Muscle of back (tissue), 11 donors: ENCODE data around the gene AGR3. TPM values are rescaled to one million over a fixed set of nuclear protein-coding genes. Genes with fewer than 3 reads are reported as not detected.
"Not testable (repeated sequence)": the region's sequence is repeated elsewhere in the genome, so short reads cannot be mapped to it uniquely, and the experiment has no call there.

Experiments used
- DNase-seq, 3 donors: peaks; one replicate each; pipeline versions ENCODE4 v3.0.0 to v3.0.0-alpha.2; 2013
- polyA plus RNA-seq, 10 donors: library from polyadenylated mRNA; unstranded; fragments of 120-200 nt; gene quantifications; one replicate each; pipeline ENCODE4 v1.2.1, GENCODE V29; 2013; ENCODE audit not compliant: insufficient read length in 10 of 10

AGR3 gene
- polyA plus RNA-seq, 10 donors: 0.27 TPM; not detected in 9

DNA sequence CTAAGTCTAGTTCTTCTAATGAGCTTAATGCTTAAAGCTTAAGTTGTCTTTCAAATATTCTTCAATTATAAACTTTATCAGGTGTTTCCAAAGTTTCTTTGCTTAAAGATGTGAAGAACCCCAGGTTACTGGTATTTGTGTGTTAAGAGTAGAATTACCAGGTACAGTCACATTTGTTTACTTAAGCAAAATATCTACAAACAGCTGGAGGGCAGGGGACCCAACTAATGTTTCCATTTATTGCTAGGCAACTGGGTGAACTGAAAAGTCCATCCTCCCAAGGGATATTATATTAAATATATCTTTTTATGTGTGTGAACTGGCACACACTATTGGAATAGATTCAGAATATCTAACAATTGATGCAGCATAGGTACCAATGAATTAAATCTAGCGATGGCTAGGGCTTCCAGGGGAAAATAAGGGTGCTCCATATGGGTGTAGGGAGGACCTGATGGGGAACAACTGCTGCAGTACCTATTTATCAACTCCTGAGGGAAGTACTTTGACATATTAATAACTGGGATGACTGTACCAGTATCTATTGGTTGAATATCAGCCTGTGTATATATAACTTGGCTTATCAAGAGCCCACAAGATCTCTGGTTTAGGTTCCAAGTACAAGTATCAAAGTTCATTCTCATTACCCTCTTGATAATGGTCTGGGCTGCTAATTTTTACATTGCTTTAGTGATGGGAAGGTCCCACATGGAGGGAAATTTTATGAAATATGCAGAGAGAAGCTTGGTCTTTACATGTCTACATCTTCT is 10.3 kb upstream of the AGR3 start:
- DNase-seq: no peak

DNA sequence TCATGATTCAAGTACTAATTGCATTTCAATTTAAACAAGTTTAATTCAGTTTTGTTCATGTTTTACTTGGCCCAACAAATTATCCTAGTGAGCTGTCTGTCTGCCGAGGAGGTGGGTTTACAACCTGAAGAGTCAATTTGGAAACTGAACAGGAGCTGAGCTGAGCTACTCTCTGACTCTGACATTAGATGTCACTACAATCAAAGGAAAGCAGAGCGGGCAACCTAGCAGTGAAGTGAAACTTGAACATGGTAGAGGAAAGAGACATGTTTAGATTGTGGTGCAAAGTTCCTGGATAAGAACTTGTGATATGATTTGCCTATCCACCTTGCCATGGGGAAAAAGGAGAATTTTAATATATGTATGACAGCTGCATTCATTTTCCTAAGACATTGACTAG is 9.6 kb upstream of the AGR3 start:
- peak; percentile 32 to 67 (median 53) for DNase-seq

DNA sequence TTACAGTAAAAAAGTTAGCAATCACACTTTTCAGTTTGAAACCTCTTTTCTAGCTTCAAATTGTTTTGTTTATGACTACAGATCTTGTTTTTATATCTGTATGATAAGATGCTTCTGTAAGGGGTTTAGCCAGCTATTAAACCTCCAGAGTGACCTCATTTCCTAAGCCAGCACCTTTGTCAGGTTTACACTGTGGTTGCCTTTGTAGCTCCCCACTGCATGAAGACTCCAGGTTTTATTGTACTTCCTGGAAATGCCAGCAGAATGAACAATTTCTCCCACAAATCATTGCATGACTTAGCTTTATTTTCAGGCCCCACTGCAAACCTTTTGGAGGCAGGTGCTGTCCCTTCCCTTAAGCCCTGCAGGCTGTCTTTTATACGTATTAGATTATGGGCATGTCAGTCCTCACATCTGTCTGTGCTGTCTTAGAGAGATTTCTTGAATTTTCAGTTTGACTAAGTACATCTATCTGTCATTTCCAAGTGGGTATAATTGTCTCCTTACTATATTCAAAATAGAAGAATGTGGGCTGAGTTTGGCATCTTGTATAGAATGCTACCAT is 8.2 kb upstream of the AGR3 start:
- DNase-seq: no peak

DNA sequence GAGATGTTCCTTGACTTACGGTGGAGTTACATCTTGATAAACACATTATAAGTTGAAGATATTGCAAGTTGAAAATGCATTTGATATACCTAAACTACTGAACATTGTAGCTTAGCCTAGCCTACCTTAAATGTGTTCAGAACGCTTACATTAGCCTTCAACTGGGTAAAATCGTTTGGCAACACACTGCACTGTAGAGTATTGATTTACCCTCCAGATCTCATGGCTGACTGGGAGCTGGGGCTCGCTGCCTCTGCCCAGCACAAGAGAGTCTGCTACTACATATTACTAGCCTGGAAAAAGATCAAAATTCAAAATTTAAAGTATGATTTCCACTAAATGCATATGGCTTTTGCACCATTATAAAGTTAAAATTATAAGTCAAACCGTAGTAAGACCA is 7.5 kb upstream of the AGR3 start:
- DNase-seq: no peak

DNA sequence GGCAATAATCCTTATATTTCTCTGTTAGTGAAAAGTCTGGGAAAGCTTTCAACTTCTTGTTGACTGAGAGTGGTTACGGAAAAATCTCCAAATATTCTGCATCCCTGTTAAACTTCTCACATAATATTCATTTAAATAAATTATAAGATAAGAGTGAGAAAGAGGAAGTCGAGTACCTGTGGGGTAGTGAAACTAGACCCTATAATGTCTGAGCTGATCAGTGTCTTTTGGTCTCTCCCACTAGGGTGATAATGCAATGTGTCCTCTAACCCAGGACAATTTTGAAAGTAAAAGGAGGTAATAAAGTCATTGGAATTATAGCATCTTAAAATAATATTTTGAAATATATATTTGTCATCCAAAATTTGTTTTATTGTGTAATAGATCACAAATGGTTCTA is 2.1 kb upstream of the AGR3 start:
- no peak for DNase-seq

DNA sequence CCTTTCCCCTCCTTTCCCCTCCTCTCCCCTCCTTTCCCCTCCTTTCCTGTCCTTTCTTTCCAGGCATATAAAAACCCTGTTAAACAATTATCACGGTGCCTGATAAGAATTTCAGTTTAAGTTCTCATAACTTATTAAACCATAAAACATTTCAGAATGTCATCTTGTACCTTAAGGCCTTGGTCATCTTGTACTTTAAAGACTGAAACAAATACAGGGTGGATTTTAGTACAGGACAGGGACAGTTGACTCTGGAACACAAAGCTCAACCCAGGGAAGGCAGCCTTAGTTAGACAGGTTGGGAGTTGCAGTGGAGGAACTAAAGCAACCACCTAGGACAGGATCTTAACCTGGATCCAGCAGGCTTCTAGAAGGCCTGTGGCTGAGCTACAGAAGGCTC is 1.2 kb downstream of the AGR3 start:
- DNase-seq: no peak

DNA sequence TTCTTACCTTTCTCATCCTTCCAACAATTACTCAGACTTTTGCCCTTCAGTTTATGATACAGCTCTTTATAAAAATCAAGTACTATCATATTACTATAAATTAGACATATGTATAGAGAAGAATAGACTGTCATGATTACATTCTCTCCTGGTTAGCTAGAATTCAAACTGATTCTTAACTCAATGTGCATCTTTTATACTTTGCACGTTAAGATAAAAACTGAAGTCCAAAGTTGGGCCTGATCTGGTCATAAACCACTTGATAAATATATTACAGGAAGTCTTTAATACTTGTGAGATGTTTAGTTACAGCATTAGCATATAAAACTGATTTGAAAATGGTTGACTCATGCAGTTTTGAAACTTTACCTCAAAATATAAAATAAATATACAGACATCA is 2.6 kb downstream of the AGR3 start:
- DNase-seq: no peak

DNA sequence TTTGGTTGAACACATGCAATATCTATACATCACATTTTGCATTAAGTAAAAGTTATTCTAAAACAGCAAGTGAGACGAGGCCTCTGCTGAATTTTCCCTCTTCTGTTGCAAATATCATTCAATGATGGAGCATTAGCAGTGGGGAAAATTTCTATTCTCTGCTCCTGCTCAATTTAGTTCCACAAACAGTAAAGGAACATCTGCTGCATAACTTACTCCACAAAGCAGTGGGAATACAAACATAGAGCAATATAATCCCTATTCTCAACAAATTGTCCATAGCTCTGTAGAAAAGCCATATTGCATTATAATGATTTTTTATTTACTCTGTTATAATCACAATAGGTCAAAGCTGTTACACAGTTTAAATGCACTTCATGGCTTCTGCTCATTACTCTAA is 5.9 kb downstream of the AGR3 start:
- DNase-seq: peak in 1 of 3 donors; percentile 11

DNA sequence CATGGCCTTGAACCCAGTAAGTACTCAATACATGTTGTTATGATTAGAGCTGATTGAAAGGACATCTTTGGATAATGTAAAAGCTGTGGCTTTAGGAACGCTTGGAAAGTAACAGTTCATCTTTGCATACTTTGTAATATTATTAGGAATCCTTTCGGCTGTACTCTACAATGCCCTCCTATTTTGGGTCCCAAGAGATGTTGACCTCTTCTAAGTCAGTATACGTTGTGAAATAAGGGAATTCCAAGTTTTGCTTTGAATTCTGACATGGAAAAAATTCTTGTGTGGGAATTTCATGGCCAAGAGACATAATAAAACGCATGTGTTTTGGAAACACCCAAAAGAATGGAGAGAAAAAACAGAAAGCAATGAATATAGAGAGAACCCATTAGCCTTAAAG is 7.7 kb downstream of the AGR3 start:
- peak in 2 of 3 donors; percentile 26 for DNase-seq

DNA sequence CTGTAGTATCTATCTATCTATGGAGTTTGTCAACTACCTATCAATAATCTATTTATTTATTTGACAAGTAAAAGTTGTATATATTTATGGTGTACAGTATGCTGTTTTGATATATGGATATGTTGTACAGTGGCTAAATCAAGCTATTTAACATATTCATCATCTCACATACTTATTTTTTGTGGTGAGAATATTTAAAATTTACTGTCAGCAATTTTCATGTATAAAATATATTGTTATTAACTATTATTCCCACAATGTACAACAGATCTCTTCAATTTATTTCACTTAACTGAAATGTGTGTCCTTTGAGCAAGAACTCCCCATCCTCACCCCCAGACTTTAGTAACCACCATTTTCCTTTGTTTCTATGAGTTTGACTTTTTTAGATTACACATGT is 14.5 kb downstream of the AGR3 start:
- DNase-seq: no peak

DNA sequence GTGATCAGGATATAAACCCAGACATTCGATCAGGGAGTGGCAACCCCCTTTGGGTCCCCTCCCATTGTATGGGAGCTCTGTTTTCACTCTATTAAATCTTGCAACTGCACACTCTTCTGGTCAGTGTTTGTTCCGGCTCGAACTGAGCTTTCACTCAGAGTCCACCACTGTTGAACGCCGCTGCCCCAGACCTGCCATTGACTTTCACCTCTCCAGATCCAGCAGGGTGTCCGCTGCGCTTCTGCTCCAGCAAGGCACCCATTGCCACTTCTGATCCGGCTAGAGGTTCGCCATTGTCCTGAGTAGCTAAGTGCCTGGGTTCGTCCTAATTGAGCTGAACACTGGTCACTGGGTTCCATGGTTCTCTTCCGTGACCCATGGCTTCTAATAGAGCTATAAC is 28.6 kb downstream of the AGR3 start:
- DNase-seq: not testable (repeated sequence)

DNA sequence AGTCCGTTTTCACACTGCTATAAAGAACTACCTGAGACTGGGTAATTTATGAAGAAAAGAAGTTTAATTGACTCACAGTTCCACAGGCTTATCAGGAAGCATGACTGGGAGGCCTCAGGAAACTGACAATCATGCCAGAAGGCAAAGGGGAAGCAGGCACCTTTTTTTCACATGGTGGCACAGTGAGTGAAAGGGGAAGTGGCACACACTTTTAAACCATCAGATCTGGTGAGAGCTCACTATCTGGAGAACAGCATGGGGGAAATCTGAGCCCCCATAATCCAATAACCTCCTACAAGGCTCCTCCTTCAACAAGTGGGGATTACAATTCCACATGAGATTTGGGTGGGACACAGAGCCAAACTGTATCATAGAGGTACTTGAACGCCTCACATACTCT is 30.0 kb downstream of the AGR3 start:
- no peak for DNase-seq

DNA sequence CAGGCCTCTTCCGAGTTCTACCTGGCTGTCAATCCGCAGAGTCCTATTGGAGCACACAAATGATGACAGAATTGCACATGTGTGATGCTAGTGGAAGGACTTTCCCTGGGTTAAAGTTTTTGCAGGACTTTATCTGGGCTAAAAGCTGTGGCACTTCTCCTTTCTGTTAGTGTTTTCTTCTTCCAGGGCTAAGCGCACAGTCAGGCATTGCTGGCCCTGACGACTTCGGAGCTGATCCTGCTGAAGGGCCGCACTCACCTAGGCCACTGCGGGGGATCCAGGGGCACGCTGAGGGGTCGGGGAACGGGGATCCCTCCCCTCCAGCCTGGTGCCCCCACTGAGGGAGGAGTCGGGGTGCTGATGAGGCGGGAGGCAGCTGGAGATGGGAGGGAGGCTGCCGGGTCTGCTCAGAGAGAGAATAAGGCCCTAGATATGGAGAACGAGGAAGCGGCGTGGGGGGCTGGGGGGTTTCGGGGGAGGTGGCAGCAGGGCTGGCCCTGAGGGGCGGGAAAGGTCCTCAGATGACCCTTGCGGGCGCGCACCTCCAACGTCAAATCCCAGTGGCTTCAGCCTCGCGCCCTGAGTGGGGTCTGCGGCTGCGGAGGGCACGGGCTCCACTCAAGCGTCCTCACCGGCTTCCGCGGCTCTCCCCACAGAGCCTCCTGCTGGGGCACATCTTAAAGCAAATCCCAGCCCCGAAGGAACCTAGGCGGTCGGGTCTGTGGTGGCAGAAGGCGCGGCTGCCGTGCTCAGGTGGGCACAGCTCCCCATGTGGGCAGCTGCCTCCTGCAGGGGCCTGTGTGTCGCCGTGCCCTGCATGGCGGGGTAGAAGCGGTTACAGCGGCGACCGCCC is 30.9 kb downstream of the AGR3 start:
- DNase-seq: no peak

DNA sequence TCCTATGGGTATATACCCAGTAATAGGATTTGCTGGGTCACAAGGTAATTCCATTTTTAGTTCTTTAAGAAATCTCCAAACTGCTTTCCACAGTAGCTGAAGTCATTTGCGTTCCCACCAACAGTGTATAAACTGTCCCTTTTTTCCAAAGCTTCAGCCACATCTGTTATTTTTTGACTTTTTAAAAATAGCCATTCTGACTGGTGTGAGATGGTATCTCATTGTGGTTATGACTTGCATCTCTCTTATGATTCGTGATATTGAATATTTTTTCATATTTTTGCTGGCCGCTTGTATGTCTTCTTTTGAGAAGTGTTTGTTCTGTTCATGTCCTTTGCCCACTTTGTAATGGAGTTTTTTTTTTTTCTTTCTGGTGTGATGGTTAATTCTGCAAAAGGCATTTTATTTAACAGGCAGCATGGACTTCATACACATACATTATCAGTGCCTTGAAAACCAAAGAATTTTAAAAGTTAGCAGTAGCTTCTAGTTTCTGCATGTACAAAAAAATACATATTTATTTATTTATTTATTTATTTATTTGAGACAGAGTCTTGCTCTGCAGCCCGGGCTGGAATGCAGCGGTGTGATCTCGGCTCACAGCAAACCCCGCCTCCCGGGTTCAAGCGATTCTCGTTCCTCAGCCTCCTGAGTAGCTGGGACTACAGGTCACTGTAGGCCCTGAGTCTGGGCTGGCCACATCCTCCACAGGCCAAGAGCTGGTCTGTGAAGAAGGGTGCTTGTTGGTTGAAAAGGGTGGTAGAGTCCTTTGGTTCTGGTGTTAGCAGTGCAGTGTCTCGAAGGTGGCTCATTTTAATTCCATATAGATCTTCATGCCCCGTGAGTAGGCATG is 32.3 kb downstream of the AGR3 start:
- DNase-seq: no peak

DNA sequence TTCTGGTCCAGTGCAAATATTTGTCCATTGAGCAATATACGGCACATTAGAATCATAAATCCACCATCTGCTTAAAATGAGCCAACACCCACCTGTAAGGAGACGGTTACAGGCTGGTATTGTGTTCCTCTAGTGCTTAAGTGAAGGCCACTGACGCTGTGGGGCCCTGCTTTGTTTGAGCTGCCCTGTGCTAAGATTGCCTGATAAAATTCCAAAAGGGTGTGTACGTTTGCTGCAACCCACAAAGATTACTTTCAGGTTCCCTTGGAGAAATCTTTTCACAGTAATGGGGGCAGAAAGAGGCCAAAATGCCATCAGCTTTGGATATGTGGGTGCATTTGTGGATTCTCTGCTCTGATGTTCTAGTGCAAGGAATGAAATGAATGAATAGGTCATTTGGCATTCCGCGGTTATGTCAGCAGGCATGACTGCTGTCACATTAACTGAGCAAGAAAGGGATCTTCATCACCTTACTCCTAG is 34.4 kb downstream of the AGR3 start:
- DNase-seq: no peak

DNA sequence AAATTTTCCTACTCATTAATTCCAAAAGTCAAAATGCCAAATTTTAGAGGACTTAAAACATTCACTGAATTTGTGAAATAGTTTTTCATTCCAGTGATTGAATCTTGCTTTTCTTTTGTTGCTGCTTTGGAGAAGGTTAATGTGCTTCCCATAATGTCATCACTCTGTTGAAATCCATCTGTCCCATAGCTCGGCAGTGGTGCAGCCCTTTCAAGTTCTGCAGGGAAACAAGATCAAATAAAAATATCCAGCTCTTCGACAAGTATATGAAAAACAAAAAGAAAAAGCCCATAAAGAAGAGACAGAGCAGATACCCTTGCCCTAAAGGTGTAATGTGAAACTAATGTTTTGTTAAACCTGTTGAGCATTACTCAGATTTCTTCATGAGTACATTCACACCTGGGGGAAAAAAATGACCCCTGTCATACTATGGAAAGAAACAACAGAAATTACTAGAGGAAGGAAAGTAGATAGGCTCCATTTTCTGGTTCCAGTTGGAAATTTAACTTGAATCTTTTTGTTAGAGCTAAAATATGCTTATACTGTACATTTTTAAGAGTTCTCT is 35.1 kb downstream of the AGR3 start:
- DNase-seq: no peak

DNA sequence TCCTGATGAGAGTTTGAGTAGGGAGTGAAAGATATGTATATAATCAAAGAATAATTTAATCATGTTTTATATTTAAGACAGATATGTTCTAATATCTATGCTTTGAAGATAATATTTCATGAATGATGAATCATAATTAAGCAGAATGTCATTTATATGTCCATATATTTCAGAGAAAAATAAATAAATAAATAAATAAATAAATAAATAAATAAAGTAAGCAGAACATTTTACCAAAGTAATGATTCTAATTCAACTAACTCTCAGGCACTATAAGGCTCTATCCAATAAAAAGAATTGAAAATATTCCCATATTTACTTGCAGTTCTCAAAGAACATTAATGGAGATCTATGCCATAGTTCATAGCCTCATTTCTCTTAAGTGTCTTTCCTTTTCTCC is 36.0 kb downstream of the AGR3 start:
- DNase-seq: no peak

DNA sequence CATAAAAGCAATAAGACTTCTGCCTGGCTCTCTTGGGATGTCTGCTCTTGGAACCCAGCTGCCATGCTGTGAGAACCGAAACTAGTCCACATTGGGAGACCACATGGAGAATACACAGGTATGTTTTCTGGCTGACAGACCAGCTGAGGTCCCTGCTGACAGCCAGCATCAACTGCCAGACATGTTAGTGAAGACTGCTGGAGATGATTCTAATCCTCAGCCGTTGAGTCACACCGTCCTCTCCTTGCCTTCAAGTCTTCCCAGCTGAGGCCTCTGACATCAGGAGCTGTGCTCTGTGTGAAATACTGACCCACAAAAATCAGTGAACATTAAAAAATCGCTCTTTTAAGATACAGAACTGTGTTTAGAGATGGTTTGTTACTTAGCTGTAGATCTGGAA is 40.1 kb downstream of the AGR3 start:
- peak in 1 of 3 donors; percentile 30 for DNase-seq

DNA sequence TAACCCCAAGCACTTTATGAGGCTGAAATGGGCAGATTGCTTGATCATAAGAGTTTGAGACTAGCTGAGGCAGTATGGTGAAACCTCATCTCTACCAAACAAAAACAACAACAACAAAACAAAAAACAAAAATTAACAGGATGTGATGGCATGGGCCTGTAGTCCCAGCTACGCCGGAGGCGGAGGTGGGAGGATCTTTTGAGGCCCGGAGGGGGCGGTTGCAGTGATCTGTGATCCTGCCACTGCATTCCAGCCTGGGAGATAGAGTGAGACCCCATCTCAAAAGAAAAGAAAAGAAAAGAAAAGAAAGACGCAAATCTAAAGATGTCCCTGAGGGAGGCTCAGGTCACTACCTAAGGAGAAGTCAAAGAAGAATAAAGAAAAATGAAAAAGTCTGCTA is 41.7 kb downstream of the AGR3 start:
- DNase-seq: no peak

DNA sequence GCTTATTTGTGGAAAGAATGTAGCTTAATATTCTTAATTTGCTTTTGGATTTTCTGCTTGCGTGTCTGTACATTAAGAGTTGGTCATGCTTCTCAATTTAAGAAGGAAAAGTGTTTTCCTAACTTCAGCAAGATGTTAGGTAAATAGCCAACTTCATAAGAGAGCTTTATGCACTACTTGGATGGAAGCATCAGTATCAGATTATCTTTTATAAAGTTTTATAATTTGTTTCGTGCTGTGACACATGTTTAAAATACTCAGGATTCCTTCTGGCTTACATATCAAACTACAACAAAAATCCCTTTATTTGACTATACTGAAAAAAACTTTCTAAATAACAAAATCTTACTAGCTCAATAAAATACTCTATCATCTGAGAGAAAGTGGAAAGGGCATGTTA is 42.1 kb downstream of the AGR3 start:
- no peak for DNase-seq

DNA sequence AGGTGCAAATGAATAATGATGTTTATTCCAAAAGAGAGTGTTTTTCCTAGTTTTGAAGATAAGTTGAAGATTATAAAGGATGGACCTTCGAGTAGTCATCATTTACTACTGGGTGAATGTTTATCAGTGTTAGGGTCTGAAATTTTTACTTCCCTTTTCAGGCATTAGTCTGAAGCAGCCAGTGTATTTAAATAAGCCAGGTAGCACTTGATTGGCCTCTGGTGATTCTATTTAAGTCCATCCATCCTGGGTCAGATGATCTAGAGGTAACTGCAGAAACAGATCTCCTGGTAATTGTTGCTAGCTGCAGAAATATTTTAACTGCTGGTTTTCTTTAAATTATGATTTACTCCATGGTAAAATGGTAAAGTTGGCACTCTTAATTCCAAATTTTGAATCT is 42.9 kb downstream of the AGR3 start:
- DNase-seq: no peak

DNA sequence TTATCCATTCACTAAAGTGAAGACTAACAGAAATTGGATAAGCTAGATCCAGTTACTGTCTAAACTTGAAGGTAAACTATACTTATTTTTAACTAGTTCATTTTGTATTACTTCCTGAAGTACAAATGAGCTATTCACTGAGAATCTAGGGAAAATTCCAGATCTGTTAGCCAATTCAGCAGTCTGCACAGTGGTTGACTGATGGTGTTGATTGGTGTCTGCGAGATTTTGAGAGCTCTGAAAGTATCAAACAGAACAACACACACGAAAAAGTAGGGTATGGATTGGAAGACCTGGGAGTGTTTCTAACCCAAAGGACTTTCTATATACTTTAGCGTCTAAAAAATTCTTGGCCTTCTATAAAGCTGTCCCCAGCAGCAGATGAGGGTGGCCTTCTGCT is 43.4 kb downstream of the AGR3 start:
- no peak for DNase-seq
